Thoracic aorta (tissue), 2 donors: ENCODE data around the gene PECR. TPM values are rescaled to one million over a fixed set of nuclear protein-coding genes. Genes with fewer than 3 reads are reported as not detected.
A peak's percentile ranks its signal among the peaks of the same experiment; 100 is the strongest.

Source experiments
- ATAC-seq: fragments of 150-250 bp; one replicate; pipeline ENCODE4 v1.8.0; 2017; ENCODE audit warnings: low read depth; ENCODE audit not compliant: insufficient number of reproducible peaks, low FRiP score
- DNase-seq: peaks from one replicate; pipeline ENCODE4 v3.0.0-alpha.2; 2020; ENCODE audit warnings: low spot score
- H3K27ac ChIP-seq, 2 donors: fragments of 200-600 bp; sonication (generic); 1 replicate in 1 of 2; 2 replicates in 1 of 2; pipeline ENCODE4 v1.5.1; 2016; ENCODE audit warnings: mild to moderate bottlenecking in 2 of 2, moderate library complexity in 2 of 2
- H3K27me3 ChIP-seq: fragments of 200-600 bp; sonication (generic); replicated peaks from 2 replicates; pipeline ENCODE4 v1.6.0; 2016; ENCODE audit warnings: mild to moderate bottlenecking; ENCODE audit not compliant: insufficient read depth
- H3K36me3 ChIP-seq: fragments of 200-600 bp; sonication (generic); one replicate; pipeline ENCODE4 v1.5.1; 2016
- H3K4me1 ChIP-seq, 2 donors: fragments of 200-600 bp; sonication (generic); 1 replicate in 1 of 2; 2 replicates in 1 of 2; pipeline versions ENCODE4 v1.5.1 to v1.6.0; 2016; ENCODE audit warnings: low read depth in 2 of 2, mild to moderate bottlenecking in 1 of 2; ENCODE audit not compliant: control insufficient read depth in 1 of 2
- H3K4me3 ChIP-seq: fragments of 200-600 bp; sonication (generic); 2 replicates; pipeline ENCODE4 v1.5.1; 2016; ENCODE audit warnings: mild to moderate bottlenecking
- H3K9me3 ChIP-seq: fragments of 200-600 bp; sonication (generic); 2 replicates; pipeline ENCODE4 v1.5.1; 2016
- CTCF ChIP-seq: fragments of 200-600 bp; sonication (generic); IDR thresholded peaks from one replicate; pipeline ENCODE4 v1.5.1; 2019; ENCODE audit warnings: antibody characterized with exemption
- total RNA-seq, 2 donors: library from RNA; depleted of rRNA; stranded (reverse); fragments of >200 nt; gene quantifications; one replicate each; pipeline versions ENCODE4 v1.1.0 to v1.2.3, GENCODE V29; 2016

PECR gene
- total RNA-seq, 2 donors from 2014 or later, result 2.8 to 7.3 TPM

GRCh38 chr2:216044883-216045486, 36.6 kb downstream of the PECR start:
- no peak for ATAC-seq
- Histone ChIP-seq H3K9me3 (no peaks in the 10 kb centered on the region), H3K4me3 (no peak overlapping the region), H3K36me3 (no peaks in the 10 kb centered on the region), H3K27ac (no peak overlapping the region), H3K4me1 (no peaks in the 10 kb centered on the region), H3K27me3 (no peaks in the 10 kb centered on the region)
- no peak for DNase-seq
- no peak for TF ChIP-seq CTCF

- no peak for TF ChIP-seq CTCF
- DNase-seq, result no peak
- ATAC-seq, result no peak
Observed at GRCh38 chr2:216043949-216044348, 37.7 kb downstream of the PECR start.

GRCh38 chr2:216041438-216041837, 40.2 kb downstream of the PECR start:
- no peak for ATAC-seq
- no peaks in the 10 kb centered on the region for H3K4me1 ChIP-seq
- H3K4me3 ChIP-seq, result no peak overlapping the region
- H3K27me3 ChIP-seq, result no peaks in the 10 kb centered on the region
- no peak overlapping the region for H3K27ac ChIP-seq
- H3K9me3 ChIP-seq, result no peaks in the 10 kb centered on the region
- H3K36me3 ChIP-seq, result no peaks in the 10 kb centered on the region
- no peak for DNase-seq
- no peak for TF ChIP-seq CTCF

More at GRCh38 chr2:216043949-216044348, 37.7 kb downstream of the PECR start:
- H3K27ac ChIP-seq, result no peak overlapping the region
- no peaks in the 10 kb centered on the region for H3K9me3 ChIP-seq
- no peaks in the 10 kb centered on the region for H3K36me3 ChIP-seq
- no peaks in the 10 kb centered on the region for H3K4me1 ChIP-seq
- H3K4me3 ChIP-seq, result no peak overlapping the region
- H3K27me3 ChIP-seq, result no peaks in the 10 kb centered on the region

- H3K4me1 ChIP-seq, result no peaks in the 10 kb centered on the region
- H3K9me3 ChIP-seq, result no peaks in the 10 kb centered on the region
- H3K36me3 ChIP-seq, result no peaks in the 10 kb centered on the region
- TF ChIP-seq CTCF, result no peak
- no peaks in the 10 kb centered on the region for H3K27me3 ChIP-seq
- H3K27ac ChIP-seq, result no peak overlapping the region
- DNase-seq (no peak), ATAC-seq (no peak)
- H3K4me3 ChIP-seq, result no peak overlapping the region
Observed at GRCh38 chr2:216039918-216040317, 41.7 kb downstream of the PECR start.

- no peaks in the 10 kb centered on the region for H3K9me3 ChIP-seq
- peak; percentile 87 for TF ChIP-seq CTCF
- no peaks in the 10 kb centered on the region for H3K27me3 ChIP-seq
- no peak overlapping the region for H3K27ac ChIP-seq
- H3K36me3 ChIP-seq, result no peaks in the 10 kb centered on the region
- DNase-seq, result no peak
- H3K4me1 ChIP-seq, result peaks cover 0 to 17% of the 10 kb centered on the region in 2 donors
- H3K4me3 ChIP-seq, result no peak overlapping the region
- ATAC-seq, result no peak
Observed at GRCh38 chr2:216034065-216034464, 47.5 kb downstream of the PECR start.
